Measurements from ENCODE around the gene PXK. TPM values are rescaled to one million over a fixed set of nuclear protein-coding genes. Genes with fewer than 3 reads are reported as not detected.

Gene PXK
- total and polyA plus RNA-seq, 2 donors from 2014 or later = 21.6 to 24.8 TPM

- Histone ChIP-seq H3K9ac (ENCODE audit: low read length in 3 of 3) (no peak overlapping the region), H3K27me3 (ENCODE audit: control insufficient read depth, insufficient read depth, low read length) (no peaks in the 10 kb centered on the region), H3K4me3 (ENCODE audit: low read length in 3 of 3) (no peak overlapping the region), H3K36me3 (ENCODE audit: control insufficient read depth in 2 of 3, insufficient read depth in 3 of 3, low read length in 3 of 3) (no peaks in the 10 kb centered on the region), H3K27ac (ENCODE audit: low read depth in 2 of 2, low read length in 2 of 2) (no peak overlapping the region), H3K4me1 (ENCODE audit: control insufficient read depth in 2 of 3, insufficient read depth in 2 of 3, low read depth in 1 of 3, low read length in 3 of 3) (peaks cover 0 to 5% (median 4%) of the 10 kb centered on the region in 3 donors), H3K9me3 (ENCODE audit: control insufficient read depth in 2 of 3, insufficient read depth in 1 of 3, low read length in 3 of 3) (no peaks in the 10 kb centered on the region)
- no peak for TF ChIP-seq CTCF (IDR thresholded peaks at IDR 0.05; ENCODE audit: borderline replicate concordance, extremely low read depth, insufficient read depth)
- intact Hi-C loops (cut with DNase I) = no loop called here
- DNase-seq (no peak), FAIRE-seq (no peak)
Observed at GRCh38 chr3:58462829-58463180, 130.1 kb downstream of the PXK start.

GRCh38 chr3:58463181-58463941 lies 130.7 kb downstream of the PXK start:
- FAIRE-seq (no peak), DNase-seq (peak; percentile 67 to 85 (median 74))
- Histone ChIP-seq H3K4me3 (ENCODE audit: low read length in 3 of 3) (peak overlapping the region in 2 of 3 donors; percentile 50 to 64), H3K9me3 (ENCODE audit: control insufficient read depth in 2 of 3, insufficient read depth in 1 of 3, low read length in 3 of 3) (no peaks in the 10 kb centered on the region), H3K27ac (ENCODE audit: low read depth in 2 of 2, low read length in 2 of 2) (peak overlapping the region in 1 of 2 donors; percentile 55), H3K4me1 (ENCODE audit: control insufficient read depth in 2 of 3, insufficient read depth in 2 of 3, low read depth in 1 of 3, low read length in 3 of 3) (peaks cover 0 to 5% (median 4%) of the 10 kb centered on the region in 3 donors), H3K27me3 (ENCODE audit: control insufficient read depth, insufficient read depth, low read length) (no peaks in the 10 kb centered on the region), H3K36me3 (ENCODE audit: control insufficient read depth in 2 of 3, insufficient read depth in 3 of 3, low read length in 3 of 3) (no peaks in the 10 kb centered on the region), H3K9ac (ENCODE audit: low read length in 3 of 3) (peak overlapping the region in 1 of 3 donors; percentile 38)
- intact Hi-C loops (cut with DNase I) = no loop called here
- TF ChIP-seq CTCF (IDR thresholded peaks at IDR 0.05; ENCODE audit: borderline replicate concordance, extremely low read depth, insufficient read depth) = peak; percentile 71

GRCh38 chr3:58463942-58464271 lies 131.2 kb downstream of the PXK start:
- intact Hi-C loops (cut with DNase I) = no loop called here

More at GRCh38 chr3:58463942-58464271, 131.2 kb downstream of the PXK start:
- FAIRE-seq = no peak
- no peaks in the 10 kb centered on the region for H3K36me3 ChIP-seq (ENCODE audit: control insufficient read depth in 2 of 3, insufficient read depth in 3 of 3, low read length in 3 of 3)
- H3K4me1 ChIP-seq (ENCODE audit: control insufficient read depth in 2 of 3, insufficient read depth in 2 of 3, low read depth in 1 of 3, low read length in 3 of 3) = peaks cover 0 to 5% (median 4%) of the 10 kb centered on the region in 3 donors
- no peaks in the 10 kb centered on the region for H3K27me3 ChIP-seq (ENCODE audit: control insufficient read depth, insufficient read depth, low read length)
- no peaks in the 10 kb centered on the region for H3K9me3 ChIP-seq (ENCODE audit: control insufficient read depth in 2 of 3, insufficient read depth in 1 of 3, low read length in 3 of 3)
- no peak for DNase-seq
- no peak overlapping the region for H3K27ac ChIP-seq (ENCODE audit: low read depth in 2 of 2, low read length in 2 of 2)
- no peak overlapping the region for H3K9ac ChIP-seq (ENCODE audit: low read length in 3 of 3)
- H3K4me3 ChIP-seq (ENCODE audit: low read length in 3 of 3) = peak overlapping the region in 1 of 3 donors; percentile 50
- TF ChIP-seq CTCF (IDR thresholded peaks at IDR 0.05; ENCODE audit: borderline replicate concordance, extremely low read depth, insufficient read depth) = no peak

Data from kidney (tissue), 14 donors.